IPS-18a (cell line): ENCODE results near the gene DDX39A.
"Not testable (repeated sequence)": the region's sequence is repeated elsewhere in the genome, so short reads cannot be mapped to it uniquely, and the experiment has no call there.

Experiments used
- H3K27ac ChIP-seq: one replicate; pipeline ENCODE4 v1.5.1; 2013; ENCODE audit warnings: low read length
- H3K27me3 ChIP-seq: one replicate; pipeline ENCODE4 v1.6.1; 2013; ENCODE audit warnings: mild to moderate bottlenecking, low read length; ENCODE audit not compliant: control insufficient read depth, insufficient read depth
- H3K36me3 ChIP-seq: one replicate; pipeline ENCODE4 v1.6.1; 2013; ENCODE audit warnings: low read depth, low read length; ENCODE audit not compliant: control insufficient read depth
- H3K4me1 ChIP-seq: one replicate; pipeline ENCODE4 v1.6.1; 2013; ENCODE audit warnings: low read depth, low read length; ENCODE audit not compliant: control insufficient read depth
- H3K4me3 ChIP-seq: one replicate; pipeline ENCODE4 v1.5.1; 2013; ENCODE audit warnings: low read length
- H3K9ac ChIP-seq: one replicate; pipeline ENCODE4 v1.6.1; 2013; ENCODE audit warnings: mild to moderate bottlenecking, low read length, moderate library complexity
- H3K9me3 ChIP-seq: one replicate; pipeline ENCODE4 v1.6.1; 2013; ENCODE audit warnings: low read depth, low read length; ENCODE audit not compliant: control insufficient read depth

Gene DDX39A

DNA sequence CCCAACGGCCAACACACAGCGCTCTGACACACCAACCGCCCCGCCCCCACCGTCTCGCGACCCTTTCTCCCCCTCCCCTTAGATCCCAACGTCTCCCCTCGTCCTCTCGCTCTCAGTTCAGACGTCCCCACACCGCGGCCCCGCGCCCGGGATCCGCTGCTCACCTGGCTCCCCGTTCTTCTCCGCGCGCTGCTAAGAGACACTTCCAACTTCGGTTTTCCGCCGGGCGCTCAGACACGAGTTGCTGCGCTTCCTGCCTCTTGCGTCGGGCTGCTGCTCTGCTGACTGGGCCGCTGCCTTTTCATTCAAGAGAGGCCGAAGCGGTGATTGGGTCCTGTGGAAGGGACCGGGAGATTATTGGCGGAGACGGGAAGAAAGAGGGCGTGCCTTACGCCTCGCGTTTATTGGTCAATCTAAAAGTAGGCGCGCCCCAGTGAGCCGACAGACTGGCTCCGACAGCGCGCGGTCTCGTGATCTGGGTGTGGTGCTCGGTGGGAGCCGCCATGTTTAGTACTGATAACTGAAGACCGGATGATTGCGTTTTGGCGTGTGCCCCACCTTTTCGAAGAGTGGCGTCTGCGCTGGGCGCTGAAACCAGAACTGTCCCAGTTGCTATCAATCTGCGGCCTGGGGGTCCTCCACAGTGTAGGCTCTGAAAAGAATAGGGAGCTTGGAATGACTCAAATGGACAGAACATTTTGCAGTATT lies at the start of gene DDX39A:
TSS of gene DDX39A (minus strand) at position 236 of the 708 bp plus-strand sequence. CDS start 6,121 bp downstream, outside the sequence.
- H3K27ac ChIP-seq = peak within 1 kb of the TSS; percentile 77
- peak within 1 kb of the TSS; percentile 78 for H3K9ac ChIP-seq
- peaks cover 3% of the 10 kb centered on the region for H3K4me1 ChIP-seq
- H3K4me3 ChIP-seq = peak within 1 kb of the TSS; percentile 92
- H3K9me3 ChIP-seq = no peaks in the 10 kb centered on the region
- peaks cover 4% of the 10 kb centered on the region for H3K36me3 ChIP-seq
- H3K27me3 ChIP-seq = no peaks in the 10 kb centered on the region

DNA sequence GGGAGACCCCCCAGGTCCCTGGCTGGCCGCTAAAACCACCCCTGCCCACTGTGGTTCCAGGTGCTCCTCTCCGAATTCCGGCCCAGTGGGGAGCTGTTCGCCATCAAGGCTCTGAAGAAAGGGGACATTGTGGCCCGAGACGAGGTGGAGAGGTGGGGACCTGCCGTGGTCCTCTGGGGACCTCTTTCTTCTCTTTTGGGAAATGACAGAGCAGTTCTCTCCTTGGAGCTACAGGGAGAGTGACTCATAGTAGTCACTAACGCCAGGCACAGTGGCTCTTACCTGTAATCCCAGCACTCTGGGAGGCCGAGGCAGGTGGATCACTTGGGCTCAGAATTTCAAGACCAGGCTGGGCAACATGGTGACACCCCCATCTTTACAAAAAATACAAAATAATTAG lies 48.7 kb upstream of the DDX39A start:
- no peak overlapping the region for H3K4me3 ChIP-seq
- H3K9me3 ChIP-seq = no peaks in the 10 kb centered on the region
- H3K27me3 ChIP-seq = no peaks in the 10 kb centered on the region
- peaks cover under 1% of the 10 kb centered on the region for H3K4me1 ChIP-seq
- H3K36me3 ChIP-seq = peaks cover 23% of the 10 kb centered on the region
- no peak overlapping the region for H3K9ac ChIP-seq
- no peak overlapping the region for H3K27ac ChIP-seq

DNA sequence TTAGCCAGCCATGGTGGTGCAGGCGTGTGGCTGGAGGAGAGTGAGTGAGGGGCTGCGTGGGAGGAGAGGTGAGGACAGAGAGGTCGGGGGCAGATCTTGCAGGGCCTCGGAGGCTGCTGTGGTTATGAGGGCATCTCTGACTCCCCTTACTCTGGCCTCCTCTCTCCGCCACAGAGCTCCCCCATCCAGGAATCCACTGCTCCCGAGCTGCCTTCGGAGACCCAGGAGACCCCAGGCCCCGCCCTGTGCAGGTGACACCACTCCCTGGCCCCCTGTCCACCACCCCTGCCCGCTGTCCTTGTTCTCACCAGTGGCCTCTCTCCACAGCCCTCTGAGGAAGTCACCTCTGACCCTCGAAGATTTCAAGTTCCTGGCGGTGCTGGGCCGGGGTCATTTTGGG lies 48.2 kb upstream of the DDX39A start:
- H3K4me1 ChIP-seq = no peaks in the 10 kb centered on the region
- H3K27me3 ChIP-seq = no peaks in the 10 kb centered on the region
- H3K4me3 ChIP-seq = no peak overlapping the region
- H3K36me3 ChIP-seq = peaks cover 23% of the 10 kb centered on the region
- H3K9me3 ChIP-seq = no peaks in the 10 kb centered on the region
- H3K9ac ChIP-seq = no peak overlapping the region
- H3K27ac ChIP-seq = no peak overlapping the region

DNA sequence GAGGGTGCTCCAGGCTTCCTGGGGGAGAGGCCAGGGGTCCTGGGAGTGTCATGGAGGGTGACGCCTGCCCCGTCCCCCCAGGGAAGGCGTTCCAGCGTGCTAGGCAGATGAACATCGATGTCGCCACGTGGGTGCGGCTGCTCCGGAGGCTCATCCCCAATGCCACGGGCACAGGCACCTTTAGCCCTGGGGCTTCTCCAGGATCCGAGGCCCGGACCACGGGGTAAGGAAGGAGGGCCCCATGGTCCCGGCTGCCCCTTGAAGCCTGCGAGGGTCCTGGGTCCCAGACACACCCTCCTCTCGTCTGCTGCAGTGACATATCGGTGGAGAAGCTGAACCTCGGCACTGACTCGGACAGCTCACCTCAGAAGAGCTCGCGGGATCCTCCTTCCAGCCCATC lies 44.6 kb upstream of the DDX39A start:
- Histone ChIP-seq H3K36me3 (peaks cover 11% of the 10 kb centered on the region), H3K4me3 (no peak overlapping the region), H3K27me3 (no peaks in the 10 kb centered on the region), H3K9me3 (no peaks in the 10 kb centered on the region), H3K9ac (no peak overlapping the region), H3K27ac (no peak overlapping the region), H3K4me1 (no peaks in the 10 kb centered on the region)

DNA sequence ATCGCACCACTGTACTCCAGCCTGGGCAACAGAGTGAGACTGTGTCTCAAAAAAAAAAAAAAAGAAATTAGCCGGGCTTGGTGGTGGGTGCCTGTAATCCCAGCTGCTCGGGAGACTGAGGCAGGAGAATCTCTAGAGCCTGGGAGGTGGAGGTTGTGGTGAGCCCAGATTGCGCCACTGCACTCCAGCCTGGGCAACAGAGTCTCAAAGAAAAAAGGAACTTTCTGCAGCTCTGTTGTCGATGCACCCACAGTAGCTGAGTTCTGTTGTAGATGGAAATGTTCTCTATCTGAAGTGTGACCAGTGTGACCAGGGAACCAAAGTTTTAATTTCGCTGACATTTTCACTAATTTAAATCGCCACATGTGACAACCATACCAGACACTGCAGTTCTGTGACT lies 43.3 kb upstream of the DDX39A start:
- not testable (repeated sequence) for H3K27me3 ChIP-seq

DNA sequence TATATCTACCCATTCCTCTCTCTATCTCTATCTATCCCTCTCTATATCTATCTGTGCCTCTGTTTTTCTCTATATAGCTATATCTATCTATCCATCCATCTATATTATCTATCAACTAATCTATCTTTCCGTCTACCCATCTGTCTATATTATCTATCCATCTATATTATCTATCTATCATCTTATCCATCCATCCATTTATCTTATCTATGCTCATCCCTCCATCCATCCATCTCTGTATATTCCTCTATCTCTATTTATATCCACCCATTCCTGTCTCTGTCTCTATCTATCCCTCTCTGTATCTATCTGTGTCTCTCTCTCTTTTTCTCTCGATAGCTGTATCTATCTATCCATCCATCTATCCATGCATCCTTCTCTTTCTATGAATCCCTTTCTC lies 41.8 kb upstream of the DDX39A start:
- peaks cover 11% of the 10 kb centered on the region for H3K36me3 ChIP-seq

More for the DNA sequence above, 43.3 kb upstream of the DDX39A start:
- H3K9ac ChIP-seq, H3K9me3 ChIP-seq, H3K4me1 ChIP-seq, H3K4me3 ChIP-seq, H3K27ac ChIP-seq: not testable (repeated sequence)
- peaks cover 11% of the 10 kb centered on the region for H3K36me3 ChIP-seq

DNA sequence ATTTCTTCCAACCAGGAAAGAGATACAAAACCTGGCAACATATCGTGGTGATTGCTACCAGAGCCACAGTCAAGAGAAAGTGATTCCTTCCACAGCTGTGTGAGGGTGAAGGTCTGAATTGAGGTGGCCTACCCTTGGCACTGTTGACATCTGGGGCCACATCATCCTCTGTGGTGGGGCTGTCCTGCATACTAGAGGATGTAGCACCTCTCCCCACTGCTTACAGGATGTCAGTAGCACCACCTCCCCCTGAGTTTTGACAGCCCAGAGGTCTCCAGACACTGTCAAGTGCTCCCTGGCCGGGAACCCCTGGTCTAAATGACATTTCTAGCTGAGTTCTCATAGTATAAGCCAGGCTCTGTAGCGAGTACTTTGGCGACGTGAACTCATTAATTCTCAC lies 40.6 kb upstream of the DDX39A start:
- no peak overlapping the region for H3K4me3 ChIP-seq
- H3K36me3 ChIP-seq = peaks cover 11% of the 10 kb centered on the region
- no peak overlapping the region for H3K27ac ChIP-seq
- H3K4me1 ChIP-seq = no peaks in the 10 kb centered on the region
- H3K9me3 ChIP-seq = no peaks in the 10 kb centered on the region
- H3K9ac ChIP-seq = no peak overlapping the region
- no peaks in the 10 kb centered on the region for H3K27me3 ChIP-seq

More for the DNA sequence above, 41.8 kb upstream of the DDX39A start:
- Histone ChIP-seq H3K27ac (no peak overlapping the region), H3K4me1 (no peaks in the 10 kb centered on the region), H3K9me3 (no peaks in the 10 kb centered on the region), H3K4me3 (no peak overlapping the region), H3K9ac (no peak overlapping the region), H3K27me3 (no peaks in the 10 kb centered on the region)

DNA sequence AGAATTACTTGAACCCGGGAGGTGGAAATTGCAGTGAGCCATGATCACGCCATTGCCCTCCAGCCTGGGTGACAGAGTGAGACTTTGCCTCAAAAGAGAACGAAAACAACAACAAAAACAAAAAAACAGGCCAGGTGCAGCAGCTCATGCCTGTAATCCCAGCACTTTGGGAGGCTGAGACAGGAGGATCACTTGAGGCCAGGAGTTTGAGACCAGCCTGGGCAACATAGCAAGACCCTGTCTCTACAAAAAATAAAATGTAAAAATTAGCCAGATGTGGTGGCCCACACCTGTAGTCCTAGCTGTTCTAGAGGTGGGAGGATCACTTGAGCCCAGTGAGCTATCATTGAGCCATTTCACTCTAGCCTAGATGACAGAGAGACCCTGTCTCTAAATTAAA lies 33.2 kb upstream of the DDX39A start:
- H3K4me1 ChIP-seq, H3K27me3 ChIP-seq, H3K4me3 ChIP-seq, H3K9me3 ChIP-seq, H3K9ac ChIP-seq, H3K36me3 ChIP-seq, H3K27ac ChIP-seq: not testable (repeated sequence)

DNA sequence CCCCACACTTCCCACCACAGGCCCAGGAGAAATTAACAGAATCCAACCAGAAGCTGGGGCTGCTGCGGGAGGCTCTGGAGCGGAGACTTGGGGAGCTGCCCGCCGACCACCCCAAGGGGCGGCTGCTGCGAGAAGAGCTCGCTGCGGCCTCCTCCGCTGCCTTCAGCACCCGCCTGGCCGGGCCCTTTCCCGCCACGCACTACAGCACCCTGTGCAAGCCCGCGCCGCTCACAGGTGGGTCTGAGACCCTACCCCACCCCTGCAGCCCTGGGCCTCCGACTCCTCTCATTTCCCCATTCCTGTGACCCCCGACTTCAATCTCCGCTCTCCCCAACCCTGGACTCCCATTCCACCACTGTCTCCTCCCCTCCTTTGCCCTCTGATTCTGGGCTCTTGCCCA lies 31.7 kb upstream of the DDX39A start:
- H3K27ac ChIP-seq = no peak overlapping the region
- no peaks in the 10 kb centered on the region for H3K27me3 ChIP-seq
- peaks cover 24% of the 10 kb centered on the region for H3K36me3 ChIP-seq
- no peaks in the 10 kb centered on the region for H3K9me3 ChIP-seq
- H3K9ac ChIP-seq = no peak overlapping the region
- H3K4me1 ChIP-seq = no peaks in the 10 kb centered on the region
- no peak overlapping the region for H3K4me3 ChIP-seq

DNA sequence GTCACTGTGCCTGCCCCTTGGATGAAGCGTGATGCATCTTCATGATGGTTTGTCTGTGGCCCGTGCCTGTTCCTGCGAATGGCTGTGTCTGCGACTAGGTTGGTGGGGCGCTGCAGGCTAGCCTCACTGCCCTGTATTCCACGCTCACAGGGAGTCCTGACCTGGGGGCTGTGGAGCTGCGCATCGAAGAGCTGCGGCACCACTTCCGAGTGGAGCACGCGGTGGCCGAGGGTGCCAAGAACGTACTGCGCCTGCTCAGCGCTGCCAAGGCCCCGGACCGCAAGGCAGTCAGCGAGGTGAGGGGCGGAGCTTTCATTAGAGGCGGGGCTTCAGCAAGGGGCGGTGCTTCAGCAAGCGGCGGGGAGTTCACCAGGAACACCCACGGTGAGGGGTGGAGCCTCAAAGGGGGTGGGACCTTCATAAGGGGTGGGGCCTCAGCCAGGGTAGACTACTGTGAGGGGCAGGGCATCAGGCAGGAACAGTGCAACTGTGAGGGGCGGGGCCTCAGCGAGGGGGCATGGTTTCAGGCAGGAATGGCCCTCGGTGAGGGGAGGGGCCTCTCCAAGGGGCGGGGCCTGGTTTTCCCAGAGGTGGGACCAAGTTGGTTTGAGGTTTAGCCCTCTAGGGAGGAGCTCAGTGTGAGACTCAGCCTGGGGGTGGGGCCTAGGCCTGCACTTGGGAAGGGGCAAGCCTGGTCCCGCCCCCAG lies 31.2 kb upstream of the DDX39A start:
- peaks cover 25% of the 10 kb centered on the region for H3K36me3 ChIP-seq
- no peak overlapping the region for H3K4me3 ChIP-seq
- H3K9ac ChIP-seq = no peak overlapping the region
- H3K9me3 ChIP-seq = no peaks in the 10 kb centered on the region
- no peaks in the 10 kb centered on the region for H3K4me1 ChIP-seq
- no peaks in the 10 kb centered on the region for H3K27me3 ChIP-seq
- no peak overlapping the region for H3K27ac ChIP-seq

DNA sequence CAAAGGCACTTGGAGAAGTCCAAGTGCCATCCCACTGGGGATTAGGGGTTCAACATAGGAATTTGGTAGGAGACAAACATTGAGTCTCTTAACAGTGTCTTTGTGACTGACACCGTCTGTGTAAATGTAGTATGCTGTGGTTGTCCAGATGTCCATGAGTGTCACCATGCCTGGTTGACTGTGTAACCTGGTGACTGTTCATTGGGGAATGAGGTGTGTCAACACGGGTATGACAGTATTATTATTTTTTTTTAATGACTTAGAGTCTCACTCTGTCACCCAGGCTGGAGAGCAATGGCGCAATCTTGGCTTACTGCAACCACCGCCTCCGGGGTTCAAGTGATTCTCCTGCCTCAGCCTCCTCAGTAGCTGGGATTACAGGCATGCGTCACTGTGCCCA lies 30.2 kb upstream of the DDX39A start:
- H3K4me1 ChIP-seq = no peaks in the 10 kb centered on the region
- no peaks in the 10 kb centered on the region for H3K27me3 ChIP-seq
- H3K4me3 ChIP-seq = no peak overlapping the region
- no peak overlapping the region for H3K27ac ChIP-seq
- no peaks in the 10 kb centered on the region for H3K9me3 ChIP-seq
- no peak overlapping the region for H3K9ac ChIP-seq
- peaks cover 32% of the 10 kb centered on the region for H3K36me3 ChIP-seq
